Measurements from ENCODE around the gene SLC41A3.
"Not testable (repeated sequence)": the region's sequence is repeated elsewhere in the genome, so short reads cannot be mapped to it uniquely, and the experiment has no call there.

The SLC41A3 gene

DNA sequence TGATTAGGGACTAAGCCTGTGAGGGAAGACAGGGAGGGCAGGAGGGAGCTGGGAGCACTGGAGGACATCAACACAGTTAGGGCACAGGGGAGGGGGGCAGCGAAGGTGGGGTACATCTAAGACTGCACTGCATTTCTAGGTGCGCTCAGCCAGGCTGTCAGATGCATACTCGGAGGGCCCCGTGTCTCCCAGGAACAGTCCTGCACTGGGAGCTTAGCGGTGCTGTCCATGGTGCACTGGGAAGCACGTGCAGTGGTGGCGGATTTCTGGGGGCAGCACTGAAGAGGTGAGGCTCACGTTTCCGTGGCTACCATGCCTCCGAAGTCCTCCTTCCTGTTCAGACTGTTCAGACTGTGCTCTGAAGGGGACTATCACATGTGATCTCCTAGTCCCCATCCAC is 60.5 kb downstream of the SLC41A3 start:
- no peak for DNase-seq

DNA sequence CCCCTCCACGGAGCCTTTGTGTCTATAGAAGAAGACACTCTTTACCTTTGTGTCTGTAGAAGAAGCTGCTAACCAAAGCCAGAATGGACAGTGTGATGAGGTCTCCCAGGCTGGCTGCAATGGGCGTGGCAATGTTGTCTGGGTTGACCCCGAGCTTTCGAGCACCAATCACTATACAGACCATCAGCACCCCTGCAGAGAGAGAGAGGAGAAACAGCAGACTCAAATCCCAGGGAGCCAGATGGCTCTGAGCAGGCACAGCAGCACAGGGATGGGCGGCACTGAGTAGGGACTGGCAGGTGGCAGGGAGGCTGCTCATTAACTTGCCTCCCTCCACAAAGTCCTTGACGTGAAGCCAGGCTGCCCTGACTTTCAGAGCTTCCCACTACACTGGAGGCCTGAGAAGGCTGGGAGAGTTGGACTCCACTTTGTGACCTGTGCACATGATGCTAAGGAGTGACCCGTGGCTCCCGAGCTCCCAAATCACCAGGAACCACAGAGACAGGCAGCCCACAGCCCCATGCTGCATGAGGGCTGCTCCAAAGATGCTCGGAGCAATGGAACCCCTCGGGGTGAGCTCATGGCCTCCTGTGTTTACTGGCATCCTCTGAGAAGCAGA is 61.1 kb downstream of the SLC41A3 start:
- DNase-seq, result no peak

DNA sequence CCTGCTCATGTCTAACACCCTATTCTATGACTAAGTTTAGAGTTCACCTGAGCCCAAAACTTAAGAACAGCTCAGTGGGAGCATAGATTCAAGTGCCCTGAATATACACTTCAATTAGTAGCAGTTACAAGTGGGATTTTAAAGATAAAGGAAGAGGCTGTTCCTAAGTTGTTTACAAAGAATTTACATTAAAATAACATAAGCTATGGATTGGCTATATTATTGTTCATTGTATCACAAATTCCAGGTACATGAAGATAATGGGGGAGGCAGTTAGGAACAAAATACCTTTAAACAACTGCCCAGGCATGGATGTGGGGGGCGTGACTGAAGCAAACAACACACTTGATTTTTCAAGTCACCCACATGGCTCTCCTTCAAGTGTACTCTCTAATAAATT is 62.2 kb downstream of the SLC41A3 start:
- no peak for DNase-seq

DNA sequence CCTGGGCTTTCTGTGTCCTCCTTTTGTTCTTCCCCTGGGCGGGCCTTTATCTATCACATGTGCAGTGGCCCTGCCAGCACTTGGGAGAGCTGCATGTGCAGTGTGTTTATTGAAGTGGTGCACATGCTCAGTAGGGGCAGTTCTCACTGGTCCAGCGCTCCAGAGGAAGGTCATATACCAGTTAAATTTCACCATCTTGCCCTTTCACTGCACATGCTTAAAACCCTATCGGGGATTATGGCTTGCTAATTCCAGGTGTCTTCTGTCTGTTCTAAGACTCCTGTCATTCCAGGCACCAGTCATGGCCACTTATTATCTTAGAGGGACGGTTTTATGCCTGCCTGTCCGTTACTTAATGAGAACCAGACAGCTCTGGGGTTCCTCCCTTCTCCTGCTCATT is 62.7 kb downstream of the SLC41A3 start:
- no peak for DNase-seq

DNA sequence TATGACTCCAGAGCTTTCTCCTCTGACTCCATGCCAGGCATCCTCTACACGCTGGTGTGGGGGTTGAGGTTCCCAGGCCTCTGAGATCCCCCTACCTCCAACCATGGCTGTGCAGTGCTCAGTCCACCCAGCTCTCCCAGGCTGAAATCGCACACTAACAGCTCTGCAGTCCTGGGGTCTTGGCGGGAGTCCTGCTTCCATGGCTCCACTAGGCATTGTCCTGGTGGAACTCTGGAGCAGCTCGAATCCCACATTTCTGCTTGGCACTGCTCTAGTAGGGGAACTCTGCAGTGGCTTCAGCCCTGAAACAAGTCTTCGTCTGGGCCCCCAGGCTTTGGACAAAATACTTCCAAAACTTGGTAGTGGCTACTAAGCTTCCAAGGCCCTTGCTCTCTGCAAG is 64.2 kb downstream of the SLC41A3 start:
- no peak for DNase-seq

DNA sequence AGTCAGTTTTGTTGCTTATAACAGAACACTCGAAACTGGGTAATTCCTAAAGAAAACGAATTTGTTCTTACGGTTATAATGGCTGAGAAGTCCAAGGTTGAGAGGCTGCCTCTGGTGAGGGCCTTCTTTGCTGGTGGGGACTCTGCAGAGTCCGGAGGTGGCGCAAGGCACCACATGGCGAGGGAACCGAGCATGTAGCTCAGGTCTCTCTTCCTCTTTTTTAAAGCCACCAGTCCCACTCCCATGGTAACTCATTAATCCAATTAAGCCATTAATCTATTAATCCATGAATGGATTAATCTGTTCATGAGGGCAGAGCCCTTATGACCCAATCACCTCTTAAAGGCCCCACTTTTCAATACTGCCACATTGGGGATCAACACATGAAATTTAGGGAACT is 64.9 kb downstream of the SLC41A3 start:
- DNase-seq, result no peak

DNA sequence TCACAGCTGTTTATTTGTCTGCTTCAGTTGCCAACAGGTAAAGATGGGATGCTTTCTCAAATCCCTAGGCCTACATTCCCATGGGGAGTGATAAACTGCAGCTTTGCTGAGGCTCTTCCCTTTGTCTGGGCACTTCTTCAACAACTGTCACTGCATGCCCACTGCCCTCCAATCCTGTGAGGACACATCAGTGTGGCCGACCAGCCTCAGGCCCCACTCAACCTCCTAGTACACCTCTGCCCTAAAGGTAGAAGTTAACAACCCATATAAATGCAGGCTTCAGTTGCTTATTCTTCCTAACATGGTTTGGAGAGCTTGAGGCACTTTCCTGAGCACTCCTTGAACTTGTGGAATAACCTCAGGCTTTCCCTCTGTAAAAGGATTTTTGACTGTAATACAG is 65.4 kb downstream of the SLC41A3 start:
- no peak for DNase-seq

DNA sequence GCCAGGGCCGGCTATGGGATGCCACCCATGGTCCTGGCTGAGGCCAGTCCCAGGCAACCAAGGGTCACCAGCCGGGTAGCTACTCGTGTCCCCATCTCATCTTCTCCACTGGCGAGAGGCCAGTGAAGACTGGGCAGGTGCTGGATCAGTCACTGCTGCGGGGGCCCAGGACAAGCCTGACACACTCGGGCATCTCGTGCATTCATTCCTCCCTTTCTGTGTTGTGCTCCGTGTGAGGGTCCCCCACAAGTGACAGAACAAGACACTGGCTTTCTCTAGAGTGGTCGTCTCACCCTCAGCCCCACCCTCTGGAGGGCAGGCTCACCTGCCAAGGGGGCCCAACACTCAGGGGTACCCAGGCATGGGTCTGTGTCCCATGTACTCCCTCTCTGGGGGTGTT is 66.6 kb downstream of the SLC41A3 start:
- DNase-seq, result no peak

DNA sequence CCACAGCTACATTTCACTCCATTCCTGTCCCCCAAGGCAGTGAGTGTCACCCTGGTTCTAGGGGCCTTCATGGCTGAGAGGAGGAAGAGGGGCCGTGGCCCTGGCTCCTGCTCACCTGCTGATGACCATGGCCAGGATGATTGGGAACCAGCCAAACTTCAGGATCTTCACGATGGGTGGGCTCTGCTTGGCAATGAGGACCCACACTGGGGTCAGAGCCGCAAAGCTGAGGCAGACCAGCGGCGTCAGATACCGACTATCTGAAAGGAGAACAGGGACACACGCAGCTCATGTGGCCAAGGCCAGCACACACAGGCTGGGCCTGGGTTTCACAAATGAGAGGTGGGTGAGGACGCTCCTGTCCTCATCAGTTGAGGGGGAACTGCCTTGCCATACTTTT is 67.3 kb downstream of the SLC41A3 start:
- no peak for DNase-seq

DNA sequence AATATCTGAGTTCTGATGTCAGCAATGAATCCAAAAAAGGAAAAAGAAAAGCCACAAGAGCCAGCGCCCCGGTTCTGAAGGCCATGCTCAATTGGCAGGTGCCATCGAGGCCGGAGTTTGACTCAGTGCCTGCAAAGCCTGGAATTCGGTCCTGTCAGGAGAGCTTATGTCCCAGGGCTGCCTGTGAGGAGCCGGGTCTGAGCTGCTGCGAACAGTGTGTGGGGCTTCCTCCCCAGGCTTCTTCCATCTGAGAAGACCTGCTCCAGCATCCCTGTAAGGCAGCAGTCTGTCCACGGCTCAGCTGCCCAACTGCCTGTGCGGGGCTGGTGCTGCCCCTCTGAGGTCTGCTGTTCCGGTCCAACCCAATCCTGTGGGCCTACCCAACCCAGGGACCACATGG is 68.8 kb downstream of the SLC41A3 start:
- no peak for DNase-seq

DNA sequence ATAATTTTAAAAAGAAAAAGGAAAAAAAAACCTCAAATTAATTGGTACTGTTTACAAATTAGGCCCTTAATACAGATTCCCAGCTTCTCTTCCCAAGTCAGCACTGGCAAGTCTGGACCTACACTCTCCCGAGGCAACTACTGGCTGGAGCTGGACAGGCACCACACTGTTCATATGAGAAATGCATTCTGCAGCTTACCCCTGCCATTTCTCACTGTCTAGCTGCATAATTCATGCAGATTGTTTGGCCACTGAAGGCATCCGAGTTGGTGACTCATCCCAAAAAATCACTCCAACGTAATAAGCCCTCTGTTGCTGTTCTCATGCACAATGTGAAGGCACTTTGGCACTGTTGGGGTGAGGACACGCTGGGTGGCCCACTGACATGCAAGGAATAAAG is 69.7 kb downstream of the SLC41A3 start:
- no peak for DNase-seq

DNA sequence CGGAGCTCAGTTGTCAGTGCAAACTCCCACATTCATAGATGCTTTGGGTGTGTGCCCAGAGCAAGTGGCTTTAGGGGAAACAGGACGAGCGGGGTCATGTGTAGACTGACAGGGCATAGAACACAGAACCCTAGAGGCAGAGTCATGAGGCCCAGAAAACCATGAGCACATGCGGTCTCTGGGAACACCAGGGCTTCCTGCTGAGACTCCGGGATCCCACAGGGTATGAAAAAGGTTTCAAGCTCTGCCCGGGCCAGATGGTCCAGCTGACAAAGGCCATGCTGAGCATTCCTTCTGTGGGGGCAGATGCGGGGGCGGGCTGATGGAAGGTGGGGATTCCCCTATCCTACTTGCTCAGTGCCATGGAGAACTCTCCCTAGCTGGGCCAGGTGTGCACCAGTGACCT is 70.2 kb downstream of the SLC41A3 start:
- DNase-seq, result no peak

DNA sequence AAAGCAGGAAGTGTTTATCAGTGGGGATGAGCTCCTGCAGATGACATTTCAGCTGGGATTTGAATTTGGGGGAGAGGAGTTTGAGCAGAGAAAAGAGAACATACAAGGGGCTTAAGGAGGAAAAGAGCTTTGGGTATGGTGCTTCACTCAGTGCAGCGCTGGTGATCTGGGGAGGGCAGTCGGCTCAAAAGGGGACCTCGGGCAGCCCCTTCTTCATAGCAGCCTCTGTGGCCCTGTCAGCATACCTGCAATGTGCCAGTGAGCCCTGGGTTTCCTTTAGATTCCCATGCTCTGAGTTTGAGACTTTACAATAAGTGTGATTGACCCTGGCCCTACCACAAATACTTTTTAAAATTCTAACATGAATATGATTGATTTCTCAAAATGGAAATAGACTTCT is 74.7 kb downstream of the SLC41A3 start:
- DNase-seq, result no peak

DNA sequence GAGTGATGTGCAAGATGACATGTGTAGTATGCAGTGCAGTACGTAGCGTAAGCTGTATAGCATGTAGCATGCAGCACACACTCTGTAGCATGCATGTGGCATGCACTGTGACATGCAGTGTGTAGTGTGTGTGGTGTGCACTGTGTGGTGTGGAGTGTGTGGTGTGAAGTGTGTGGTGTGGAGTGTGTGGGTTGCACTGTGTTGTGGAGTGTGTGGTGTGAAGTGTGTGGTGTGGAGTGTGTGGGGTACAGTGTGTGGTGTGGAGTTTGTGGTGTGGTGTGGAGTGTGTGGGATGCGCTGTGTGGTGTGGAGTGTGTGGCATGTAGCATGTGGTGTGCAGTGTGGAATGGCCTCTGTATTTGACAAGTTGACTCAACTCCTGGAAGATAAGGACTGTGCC is 75.7 kb downstream of the SLC41A3 start:
- no peak for DNase-seq

DNA sequence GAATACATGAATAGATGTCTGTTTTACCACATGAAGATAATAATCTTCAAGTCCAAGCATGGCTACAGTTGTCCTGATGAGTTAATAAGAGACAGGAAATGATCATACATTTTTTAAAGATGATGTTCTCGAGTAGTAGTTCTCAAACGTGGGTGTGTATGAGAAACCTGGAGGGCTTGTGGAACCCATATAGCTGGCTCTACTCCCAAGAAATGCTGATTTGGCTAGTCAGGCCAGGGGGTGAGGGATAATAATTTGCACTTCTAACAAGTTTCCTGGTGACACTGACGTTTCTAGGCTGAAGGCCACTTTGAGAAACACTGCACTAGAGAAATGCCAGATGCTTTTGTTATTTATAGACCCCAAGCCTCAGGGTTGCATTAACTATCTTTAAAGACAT is 78.0 kb downstream of the SLC41A3 start:
- no peak for DNase-seq

DNA sequence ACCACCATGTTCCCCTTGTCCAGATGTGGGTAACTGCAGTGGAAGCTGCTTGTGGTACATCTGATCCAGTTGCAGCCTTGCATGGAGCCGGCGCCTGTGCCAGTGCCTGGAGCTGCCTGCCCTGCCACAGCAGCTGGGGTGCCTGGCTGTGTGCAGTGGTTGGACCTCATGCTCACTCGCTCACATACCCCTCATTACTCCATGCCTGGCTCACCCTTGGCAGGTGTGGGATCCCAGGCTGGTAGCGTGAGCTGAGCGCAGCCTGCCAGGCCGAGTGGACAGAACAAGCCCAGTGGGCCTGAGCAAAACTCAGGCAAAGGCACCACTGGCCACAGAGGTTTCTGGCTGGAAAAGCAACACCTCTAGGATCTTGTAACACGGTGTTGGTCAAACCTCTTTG is 79.2 kb downstream of the SLC41A3 start:
- DNase-seq, result no peak

DNA sequence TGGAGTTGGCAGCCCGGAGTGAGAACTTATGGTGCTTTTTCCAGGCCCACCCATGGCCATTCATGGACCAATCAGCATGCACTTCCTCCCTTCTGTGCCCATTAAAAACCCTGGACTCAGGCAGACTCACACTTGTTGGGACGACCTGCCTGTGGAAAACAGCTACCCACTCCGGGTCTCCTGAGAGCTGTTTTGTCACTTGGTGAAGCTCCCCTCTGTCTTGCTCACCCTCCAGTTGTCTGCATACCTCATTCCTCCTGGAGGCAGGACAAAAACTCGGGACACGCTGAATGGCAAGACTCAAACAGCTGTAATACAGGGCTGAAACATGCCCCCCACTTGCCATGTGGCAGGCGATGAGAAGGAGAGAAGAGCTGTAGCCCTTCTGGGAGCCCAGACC is 79.7 kb downstream of the SLC41A3 start:
- DNase-seq, result no peak

DNA sequence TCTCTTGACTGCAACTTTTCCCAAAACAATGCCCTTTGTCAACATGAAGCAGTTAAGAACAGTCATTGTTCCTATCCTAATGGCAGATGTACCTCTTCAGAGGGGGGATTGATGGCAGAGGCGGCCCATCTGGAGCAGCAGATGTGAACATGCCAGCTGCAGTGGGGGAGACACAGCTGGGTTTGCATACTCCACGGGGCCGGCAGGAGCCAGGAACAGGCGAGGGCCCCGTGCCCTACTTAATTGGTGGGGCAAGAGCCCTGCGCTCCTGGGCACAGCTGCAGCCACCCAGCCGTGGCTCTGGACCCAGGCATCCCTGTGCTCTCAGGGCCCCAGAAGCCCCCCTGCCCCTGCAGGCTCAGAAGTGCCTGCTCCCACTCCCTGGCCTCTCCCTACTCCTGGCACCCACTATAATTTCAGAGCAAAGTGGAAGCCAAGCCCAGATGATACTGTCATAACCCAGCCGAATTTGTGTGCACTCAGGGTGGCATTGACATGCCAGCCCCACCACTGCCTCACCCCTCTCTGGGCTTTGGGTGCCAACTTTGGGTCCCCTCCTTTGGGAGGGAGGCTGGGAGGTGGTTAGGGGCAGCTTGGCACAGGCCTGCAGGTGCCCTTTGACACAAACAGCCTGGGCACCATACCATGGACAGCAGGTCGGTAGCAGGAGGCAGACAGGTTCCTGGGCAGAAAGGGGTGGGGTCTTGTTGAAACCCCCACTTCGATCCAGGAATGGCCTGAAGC is 80.3 kb downstream of the SLC41A3 start:
- DNase-seq, result no peak

DNA sequence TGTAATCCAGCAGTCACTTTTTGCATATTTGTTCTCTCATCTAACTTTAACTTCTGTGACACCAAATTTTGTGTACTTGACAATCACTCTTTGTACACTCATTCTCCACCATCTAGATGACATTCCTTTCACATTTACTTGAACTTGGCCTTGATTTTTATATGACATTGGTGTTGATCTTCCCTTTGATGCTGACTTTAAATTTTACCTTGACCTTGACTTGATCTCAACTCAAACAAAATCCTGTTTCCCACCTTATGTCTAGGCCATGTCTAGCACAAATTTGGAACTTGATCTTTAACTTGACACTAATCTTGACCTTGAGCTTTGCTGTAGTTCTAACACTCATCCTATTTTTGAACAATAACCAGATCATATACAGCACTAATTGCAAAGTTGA is 81.7 kb downstream of the SLC41A3 start:
- DNase-seq, result no peak

DNA sequence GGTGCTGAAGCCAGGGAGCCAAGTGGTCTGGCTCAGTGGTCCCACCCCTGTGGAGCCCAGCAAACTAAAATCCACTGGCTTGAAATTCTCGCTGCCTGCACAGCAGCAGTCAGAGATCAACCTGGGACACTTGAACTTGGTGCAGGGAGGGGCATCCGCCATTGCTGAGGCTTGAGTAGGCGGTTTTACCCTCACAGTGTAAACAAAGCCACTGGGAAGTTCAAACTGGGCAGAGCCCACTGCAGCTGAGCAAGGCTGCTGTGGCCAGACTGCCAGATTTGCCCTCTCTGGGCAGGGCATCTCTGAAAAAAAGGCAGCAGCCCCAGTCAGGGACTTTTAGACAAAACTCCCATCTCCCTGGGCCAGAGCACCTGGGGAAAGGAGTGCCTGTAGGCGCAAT is 87.2 kb downstream of the SLC41A3 start:
- DNase-seq, result not testable (repeated sequence)

DNA sequence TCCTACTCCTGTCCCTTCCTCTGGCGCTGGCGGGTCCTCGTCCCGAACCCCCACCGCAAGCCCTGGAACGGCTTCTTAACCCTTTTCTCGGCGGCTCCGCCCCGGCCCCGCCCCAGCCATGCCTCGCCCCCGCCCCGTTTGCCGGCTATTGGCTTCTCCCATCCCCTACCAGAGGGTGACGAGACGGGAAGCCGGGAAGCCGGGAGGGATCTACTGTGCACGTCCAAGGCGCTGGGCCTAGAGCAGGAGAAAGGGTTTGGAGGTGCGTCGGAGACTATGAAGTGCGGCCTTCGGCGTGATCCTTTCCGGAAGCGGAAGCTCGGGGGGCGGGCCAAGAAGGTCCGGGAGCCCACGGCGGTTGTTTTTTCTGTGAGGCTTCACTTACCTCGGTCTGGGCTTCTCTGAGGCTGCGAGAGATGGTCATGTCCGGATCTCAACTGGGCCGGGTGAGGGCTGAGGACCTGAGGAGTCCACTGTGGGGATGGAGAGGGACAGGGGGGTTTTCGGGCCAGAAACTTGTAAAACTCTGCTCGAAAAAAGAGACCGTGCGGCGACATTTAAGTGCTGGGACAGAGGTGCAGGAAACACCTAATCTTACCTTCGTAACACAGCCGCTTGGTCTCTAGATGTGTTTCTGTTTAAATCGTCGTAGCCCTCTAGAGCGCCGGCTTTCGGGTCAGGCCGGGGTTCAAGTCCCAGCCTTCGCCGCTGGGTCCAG is 93.5 kb downstream of the SLC41A3 start:
- DNase-seq, result peak; percentile 54

DNA sequence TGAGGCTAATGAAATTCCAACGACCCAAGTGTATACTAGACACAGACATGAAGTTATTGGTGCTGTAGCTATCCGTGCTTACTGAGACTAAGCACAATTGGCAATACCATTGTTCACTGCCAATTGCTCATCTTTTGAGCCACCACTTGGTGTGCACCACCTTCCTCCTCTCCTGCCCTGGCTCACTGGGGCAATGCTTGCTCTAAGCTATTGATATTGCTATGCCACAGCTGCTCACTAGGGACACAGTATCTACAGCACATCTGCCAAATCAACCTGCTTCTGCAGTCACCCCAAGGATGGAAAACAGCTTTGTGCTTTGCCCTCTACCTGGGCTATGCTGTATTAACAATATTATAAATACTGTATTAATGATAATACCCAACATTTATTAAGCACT is 99.0 kb downstream of the SLC41A3 start:
- DNase-seq, result not testable (repeated sequence)

DNA sequence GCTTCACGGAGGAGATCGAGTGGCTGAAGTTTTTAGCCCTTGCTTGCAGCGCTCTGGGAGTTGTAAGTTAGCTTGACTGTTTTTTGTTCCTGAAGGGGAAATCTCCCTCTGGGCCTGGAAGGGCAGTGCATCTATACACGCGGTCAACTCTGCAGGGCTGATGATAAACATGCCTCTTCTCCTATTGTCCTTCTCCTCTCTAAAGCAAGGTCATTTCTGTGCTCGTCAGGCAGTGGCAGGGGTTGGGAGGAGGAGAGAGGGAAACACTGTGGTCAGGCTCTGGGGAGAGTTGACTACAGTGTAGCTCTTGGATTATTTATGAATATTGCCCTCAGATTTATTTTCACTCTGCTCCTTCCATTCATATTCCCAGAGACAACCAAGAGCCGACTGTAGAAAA is 106.8 kb downstream of the SLC41A3 start:
- DNase-seq, result not testable (repeated sequence)

DNA sequence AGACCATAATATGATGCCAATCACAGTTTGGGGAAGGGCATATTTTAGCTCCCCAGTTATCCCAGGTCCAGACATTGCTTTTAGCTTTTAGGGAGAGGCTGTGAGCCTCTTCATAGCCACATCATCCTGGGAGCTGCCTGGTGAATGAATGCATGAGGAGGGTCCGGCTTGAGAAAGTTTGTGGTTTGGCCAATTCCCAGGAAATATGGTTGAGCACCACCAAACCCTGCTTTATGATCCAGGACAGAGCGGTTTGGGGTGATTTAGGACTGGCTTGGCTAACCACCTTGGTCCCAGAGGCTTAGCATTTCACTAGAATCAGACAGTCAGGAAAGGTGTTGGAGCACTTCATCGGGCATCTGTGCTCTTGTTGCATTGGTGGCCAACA is 107.9 kb downstream of the SLC41A3 start:
- not testable (repeated sequence) for DNase-seq
